CMK (cell line): ENCODE measurements around the gene GLYATL1.
"Not testable (repeated sequence)": the region's sequence is repeated elsewhere in the genome, so short reads cannot be mapped to it uniquely, and the experiment has no call there.

Experiments used
- DNase-seq: peaks from one replicate; pipeline ENCODE4 v3.0.0-alpha.2; 2010; ENCODE audit warnings: low read depth

The GLYATL1 gene

DNA sequence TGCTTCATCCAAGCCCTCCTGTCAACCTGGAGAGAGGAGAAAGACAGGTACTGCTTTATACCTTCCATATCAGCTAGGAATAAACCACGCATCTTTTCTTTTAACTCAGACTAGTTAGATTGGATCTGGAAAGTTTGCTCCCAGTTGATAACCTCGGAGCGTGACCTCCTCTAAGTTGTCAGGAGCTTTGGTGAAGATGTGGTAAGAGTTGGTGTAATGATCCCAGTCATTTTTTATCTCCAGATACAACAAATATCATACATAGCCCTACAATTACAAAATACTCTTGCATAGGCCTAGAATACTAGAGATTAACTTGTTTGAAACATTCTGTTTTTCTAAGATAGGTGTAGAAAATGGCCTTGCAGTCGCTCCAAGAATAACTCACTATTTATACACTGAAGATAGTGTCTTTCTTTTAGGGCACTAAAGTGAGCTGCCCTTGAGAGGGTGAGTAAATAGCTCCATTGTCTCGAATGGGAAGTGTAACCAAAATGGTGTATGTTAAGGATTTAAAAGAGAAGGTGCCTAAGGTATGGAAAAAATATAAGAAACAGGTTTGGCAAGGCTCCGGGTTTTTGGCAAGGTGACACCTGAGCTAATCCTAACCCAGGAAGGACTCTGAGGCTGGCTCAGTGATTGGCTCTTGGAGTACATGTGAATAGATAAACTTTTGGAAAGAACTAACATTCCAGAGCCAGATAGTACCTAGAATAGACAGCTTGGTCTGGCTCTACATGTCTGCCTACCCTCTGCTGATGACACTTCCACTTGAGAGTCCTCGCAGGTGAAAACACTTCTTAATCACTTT is 59.4 kb downstream of the GLYATL1 start:
- no peak for DNase-seq

DNA sequence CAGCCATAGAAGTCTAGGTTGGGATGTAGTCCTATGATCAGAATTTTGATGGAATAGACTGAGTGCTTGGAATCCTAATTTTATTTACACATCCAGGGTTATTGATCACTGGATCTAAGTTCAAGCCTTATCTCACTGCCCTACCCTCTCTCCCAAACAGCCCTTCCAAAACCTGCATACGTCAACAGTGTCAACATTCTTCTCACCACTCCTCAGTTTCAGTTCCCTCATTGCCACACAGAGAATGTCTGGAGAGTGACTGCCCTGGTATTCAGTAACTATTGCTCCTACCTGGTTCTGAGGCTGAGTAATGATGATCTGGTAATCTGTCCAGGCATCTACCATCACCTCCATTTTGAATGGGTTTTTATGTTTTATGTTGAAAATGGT is 60.0 kb downstream of the GLYATL1 start:
- DNase-seq, result no peak

DNA sequence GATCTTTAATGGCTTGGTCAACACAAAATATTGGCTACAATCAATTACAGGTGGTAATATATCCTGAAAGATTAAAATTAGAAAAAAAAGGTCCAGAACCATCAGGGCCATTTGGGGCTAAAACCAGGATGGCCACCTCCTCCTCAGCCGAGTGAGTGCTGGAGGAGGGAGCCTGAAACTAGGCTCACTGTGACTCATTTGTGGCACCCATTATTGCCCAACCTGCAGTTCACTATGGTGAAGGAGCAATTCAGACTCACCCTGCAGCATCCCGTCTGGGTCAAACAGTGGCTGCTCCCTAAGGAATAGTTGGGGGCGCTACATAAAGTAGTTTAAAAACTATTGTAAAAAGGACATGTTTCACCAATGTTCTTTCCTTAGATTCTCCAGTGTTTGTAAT is 60.7 kb downstream of the GLYATL1 start:
- DNase-seq, result no peak

DNA sequence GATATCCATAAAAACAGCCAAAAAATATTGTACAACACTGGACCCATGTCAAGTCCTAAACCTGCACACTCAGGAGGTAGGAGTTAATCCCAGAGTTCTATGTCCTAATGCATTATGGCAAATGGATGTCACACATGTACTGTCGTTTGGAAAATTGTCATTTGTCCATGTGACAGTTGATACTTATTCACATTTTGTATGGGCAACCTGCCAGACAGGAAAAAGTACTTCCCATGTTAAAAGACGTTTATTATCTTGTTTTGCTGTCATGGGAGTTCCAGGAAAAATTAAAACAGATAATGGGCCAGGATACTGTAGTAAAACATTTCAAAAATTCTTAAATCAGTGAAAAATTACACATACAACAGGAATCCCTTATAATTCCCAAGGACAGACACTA is 62.7 kb downstream of the GLYATL1 start:
- DNase-seq, result not testable (repeated sequence)
